Measurements from ENCODE around the gene HPCAL4. TPM values are rescaled to one million over a fixed set of nuclear protein-coding genes. Genes with fewer than 3 reads are reported as not detected.

Gene HPCAL4

GRCh38 chr1:39628807-39629350 lies 62.4 kb downstream of the HPCAL4 start:
- Histone ChIP-seq H3K4me3 (ENCODE audit: insufficient read depth in 1 of 2, low read depth in 1 of 2, low read length in 2 of 2) (no peak overlapping the region), H2BK5ac (ENCODE audit: low read depth, low read length, poor library complexity, severe bottlenecking) (no peak overlapping the region), H2AFZ (ENCODE audit: low read depth, low read length) (no peak overlapping the region), H3K9ac (ENCODE audit: low read length) (no peak overlapping the region), H3K27ac (ENCODE audit: low read length, poor library complexity, severe bottlenecking) (no peak overlapping the region), H3K4me2 (ENCODE audit: low read length, poor library complexity, severe bottlenecking) (no peak overlapping the region), H2AK5ac (ENCODE audit: low read length, severe bottlenecking) (no peak overlapping the region), H3K79me1 (replicated peaks; ENCODE audit: low read length, poor library complexity, severe bottlenecking) (no peaks in the 10 kb centered on the region), H3K14ac (ENCODE audit: low read length in 2 of 2) (no peak overlapping the region), H3K27me3 (ENCODE audit: control insufficient read depth in 1 of 2, insufficient read depth in 1 of 2, low read length in 2 of 2) (peaks cover 77 to 92% of the 10 kb centered on the region in 2 experiments), H3K4me1 (ENCODE audit: control insufficient read depth, insufficient read depth, low read depth, low read length) (peaks cover 7% of the 10 kb centered on the region), H2BK15ac (ENCODE audit: low read depth, poor library complexity, severe bottlenecking) (no peak overlapping the region), H3K36me3 (ENCODE audit: control insufficient read depth in 1 of 2, insufficient read depth in 2 of 2, low read depth in 1 of 2, low read length in 2 of 2) (peaks cover 0 to 3% of the 10 kb centered on the region in 2 experiments), H4K8ac (ENCODE audit: low read length) (no peak overlapping the region), H3K18ac (ENCODE audit: low read depth in 1 of 2, low read length in 2 of 2) (no peak overlapping the region), H3K9me3 (ENCODE audit: control insufficient read depth, low read length) (no peaks in the 10 kb centered on the region), H2BK120ac (ENCODE audit: low read depth, low read length) (no peak overlapping the region), H4K91ac (ENCODE audit: low read length) (no peak overlapping the region), H3K23ac (ENCODE audit: low read length in 2 of 2) (no peak overlapping the region), H3K4ac (ENCODE audit: low read depth in 1 of 2, low read length in 2 of 2) (no peak overlapping the region), H2BK12ac (ENCODE audit: low read length in 2 of 2) (no peak overlapping the region)
- 94% methylated on average over 6 of the region's 11 CpGs for WGBS
- no peak for DNase-seq

Small RNAs within 50 kb of the gene (small RNA-seq; reads per million reads assigned to genes)
- not detected for gene RNU7-121P (ENCODE audit: low read depth)
